GM18873 (cell line): ENCODE measurements around the gene GCK.

Experiments used
- ATAC-seq: cut with Tn5 transposase; IDR thresholded peaks from one replicate; pipeline ENCODE4 v1.9.1; 2021; ENCODE audit warnings: mild to moderate bottlenecking, moderate library complexity, moderate number of reproducible peaks; ENCODE audit not compliant: unreplicated experiment, low FRiP score

The GCK gene

DNA sequence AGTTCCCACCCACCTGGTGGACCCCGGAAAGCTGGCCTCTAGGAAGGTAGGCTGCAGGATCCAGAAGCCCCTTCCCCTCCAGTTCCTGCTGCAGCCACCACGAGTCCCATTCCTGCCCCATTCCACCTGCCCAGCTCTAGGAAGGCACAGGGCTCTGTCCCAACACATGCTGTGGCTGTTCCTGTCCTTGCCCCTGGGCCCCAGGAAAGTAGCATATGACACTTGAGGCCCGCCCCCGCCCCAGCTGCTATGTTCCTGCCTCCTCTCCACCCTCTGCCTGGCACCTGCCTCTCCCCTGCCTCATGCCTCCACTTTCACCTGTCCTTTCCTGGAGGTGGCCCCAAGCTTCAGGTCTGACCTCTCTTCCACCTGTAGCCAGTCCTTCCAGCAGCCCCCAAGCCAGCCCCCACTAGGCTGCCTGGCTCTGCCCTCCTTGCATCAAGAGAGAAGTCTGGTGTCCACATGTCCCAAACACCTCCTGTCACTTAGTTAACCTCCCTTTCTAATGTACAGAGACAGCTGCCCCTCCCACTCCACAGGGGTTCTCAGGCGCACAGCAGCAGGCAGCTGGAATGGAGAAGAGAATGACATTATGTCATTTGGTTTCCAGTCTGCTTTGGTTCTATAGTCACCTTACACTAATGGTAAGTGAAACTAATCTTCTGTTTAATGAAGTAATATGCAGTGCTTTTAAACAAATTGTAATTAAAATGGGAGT is 34.3 kb upstream of the GCK start:
- ATAC-seq = no peak

DNA sequence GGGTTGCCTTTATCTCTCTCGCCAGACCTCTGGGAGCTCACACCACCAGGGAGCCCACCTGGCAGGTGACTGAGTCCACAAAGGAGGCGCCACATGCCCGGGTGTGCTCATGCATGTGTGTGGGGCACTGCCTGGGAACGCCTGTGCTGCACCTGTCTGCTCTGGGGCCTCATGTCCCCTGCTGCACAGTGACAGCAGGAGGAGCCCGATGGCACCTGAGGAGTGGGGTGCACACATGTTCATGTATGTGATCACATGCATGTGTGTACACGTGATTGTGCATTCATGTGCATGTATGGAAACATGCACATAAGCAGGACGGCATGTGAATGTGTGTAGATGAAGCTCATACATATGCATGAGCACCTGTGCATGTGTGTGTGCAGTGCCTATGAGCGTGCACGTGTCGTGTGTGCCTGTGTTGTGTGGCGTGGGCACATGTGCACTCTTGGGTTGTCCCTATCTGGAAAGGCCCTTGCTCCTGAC is 33.6 kb upstream of the GCK start:
- ATAC-seq = no peak

DNA sequence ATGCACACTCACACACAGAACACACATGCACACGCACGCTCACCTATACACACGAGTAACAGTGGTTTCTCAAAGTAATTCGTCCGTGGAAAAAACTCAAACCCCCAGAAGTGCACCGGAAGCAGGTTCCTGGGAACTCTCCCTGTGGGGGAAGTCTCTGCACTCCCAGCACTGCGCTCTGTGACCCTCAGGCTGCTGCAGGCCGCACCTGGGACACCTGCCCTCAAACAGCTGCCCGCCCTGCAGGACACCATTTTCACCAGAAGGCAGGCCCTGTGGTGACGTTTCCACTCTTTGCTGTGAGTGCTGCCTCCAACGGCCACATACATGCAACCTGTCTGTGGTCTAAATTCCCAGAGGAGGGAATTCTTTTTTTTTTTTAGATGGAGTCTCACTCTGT is 32.8 kb upstream of the GCK start:
- ATAC-seq = no peak

DNA sequence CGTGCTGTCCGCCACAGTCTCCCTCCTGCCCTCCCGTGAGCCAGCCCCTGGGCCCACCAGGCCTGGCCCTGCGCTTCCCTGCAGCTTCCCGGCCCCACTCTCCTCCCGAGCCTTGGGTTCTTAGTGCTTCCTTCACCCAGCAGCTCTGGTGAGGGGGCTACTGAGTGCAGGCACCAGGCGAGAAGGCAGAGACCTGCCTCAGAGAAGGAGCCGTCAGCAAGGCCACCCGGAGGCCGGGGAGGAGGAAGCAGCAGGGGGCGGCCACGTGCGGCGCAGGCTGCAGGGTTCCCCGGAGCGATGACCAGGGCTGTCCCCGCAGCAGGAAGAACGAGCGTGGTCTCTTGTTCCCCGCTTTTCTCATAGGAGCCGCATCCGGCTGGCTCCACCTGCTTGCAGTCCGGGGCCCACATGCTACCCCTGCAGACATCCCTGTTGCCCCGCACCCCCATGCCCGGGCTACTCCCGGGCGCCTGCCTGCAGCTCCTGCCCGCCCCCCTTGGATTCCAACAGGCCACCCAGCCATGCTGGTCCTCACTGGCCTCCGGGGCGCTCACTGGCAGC is 32.1 kb upstream of the GCK start:
- ATAC-seq = no peak

DNA sequence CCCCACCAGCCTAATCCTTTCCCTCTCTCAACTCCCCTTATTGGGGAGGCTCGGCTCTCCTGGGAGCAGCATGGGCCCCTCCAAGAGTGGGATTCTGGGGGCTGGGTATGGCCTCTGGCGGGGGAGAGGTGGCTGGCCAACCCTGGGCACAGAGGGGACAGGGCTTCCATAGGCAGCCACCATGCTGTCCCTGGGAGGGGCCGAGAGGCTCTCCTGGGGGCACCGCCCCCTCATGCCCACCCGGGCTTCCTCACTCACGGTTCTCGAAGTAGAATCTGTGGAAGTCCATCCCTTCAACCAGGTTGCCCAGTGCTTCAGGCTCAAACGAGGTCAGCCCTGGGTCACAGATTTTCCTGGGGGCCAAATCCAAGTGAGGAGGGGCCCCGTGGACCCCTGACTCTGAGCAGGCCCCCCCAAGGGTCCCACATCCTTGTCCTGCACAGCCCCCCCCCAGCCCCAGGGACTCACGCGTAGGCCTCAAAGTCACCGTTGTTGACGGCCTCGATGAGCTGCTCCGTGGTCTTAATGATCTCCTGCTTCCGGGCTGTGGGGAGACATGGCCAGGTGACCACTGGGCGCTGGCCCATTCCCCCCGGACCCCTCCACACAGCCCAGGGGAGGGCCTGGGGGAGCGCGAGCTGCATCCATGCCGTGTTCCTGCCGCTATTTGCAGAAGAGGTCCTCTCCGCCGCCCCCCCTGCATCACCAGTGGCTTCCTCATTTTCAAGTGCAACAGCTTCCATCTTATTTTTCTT is 31.3 kb upstream of the GCK start:
- no peak for ATAC-seq

DNA sequence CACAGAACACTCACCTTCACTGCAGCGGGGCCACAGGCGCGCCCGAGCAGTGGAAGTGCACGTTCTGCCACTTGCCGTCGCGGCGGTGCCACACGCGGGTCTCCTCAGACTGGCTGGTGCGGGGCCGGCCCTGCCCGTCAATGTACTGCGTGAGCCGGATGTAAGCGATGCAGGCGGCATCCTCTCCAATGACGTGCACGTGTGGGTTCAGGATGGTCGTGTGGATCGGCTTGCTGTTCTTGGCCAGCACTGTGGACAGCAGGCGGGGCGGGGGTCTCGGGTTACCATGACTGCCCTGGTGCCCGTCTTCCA is 30.8 kb upstream of the GCK start:
- ATAC-seq = no peak

DNA sequence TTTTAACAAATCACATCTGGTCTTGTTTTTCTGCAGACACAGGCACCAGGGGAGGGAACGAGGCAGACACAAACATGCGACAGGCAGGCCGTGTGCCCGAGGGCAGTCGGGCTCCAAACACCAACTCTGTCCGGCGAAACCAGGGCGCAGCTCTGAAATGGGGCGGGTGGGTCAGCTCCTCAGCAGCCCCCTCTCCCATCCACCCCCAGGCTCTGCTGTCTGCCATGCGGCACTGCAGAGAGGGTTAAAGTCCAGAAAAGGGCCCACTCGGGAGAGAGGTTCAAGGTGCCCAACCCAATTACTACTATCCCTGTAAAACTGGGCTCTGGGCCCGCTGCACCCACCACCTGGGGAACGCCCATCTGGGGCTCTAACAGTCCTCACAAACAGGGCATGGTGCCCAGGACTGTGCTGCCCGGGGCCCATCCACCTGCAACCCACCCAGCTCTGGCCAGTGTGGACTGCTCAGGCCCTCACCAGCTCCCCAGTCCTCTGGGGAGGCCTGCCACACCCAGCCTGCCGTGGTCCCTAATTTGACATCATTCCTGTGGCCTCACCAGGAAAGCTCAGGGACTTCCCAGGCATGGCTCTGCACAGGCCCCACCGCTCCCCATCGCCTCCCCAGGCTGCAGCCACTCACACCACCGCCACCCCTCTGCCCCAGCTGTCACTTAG is 30.3 kb upstream of the GCK start:
- ATAC-seq = no peak

DNA sequence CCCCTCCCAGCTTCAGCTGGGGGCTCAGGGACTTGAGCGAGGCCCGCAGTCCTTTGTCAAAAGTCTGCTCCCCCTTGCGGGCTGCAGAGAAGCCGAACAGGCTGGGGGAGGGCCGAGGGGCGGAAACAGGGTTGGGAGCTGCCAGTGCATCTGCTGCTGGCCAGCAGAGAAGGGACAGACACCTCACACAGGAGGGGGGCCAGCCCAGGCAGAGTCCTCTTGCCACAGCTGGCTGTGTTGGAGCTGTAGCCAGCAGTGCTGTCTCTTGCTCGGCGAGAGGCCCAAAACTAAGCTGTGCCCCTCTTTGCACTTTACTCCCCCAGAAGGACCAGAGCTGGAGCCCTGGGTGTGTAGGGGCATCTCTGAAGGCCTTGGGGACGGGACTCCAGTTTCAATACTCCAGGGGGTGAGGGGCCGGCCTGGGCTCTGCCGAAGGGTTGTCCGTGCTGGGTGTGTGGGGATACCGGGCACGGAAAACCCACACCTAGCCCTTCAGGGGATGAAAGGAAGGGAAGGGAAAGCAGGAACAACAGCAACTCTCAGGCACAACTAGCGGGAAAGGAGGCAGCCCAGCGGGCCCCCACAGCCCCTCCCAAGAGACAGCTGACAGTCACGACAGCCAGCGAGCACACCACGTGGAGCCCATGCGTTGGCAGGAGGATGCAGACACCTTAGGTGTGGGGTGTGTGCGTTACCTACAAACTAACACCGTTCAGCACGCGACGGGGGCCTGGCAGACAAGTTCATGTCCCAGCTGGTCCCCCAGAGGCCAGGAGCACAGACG is 29.4 kb upstream of the GCK start:
- no peak for ATAC-seq

DNA sequence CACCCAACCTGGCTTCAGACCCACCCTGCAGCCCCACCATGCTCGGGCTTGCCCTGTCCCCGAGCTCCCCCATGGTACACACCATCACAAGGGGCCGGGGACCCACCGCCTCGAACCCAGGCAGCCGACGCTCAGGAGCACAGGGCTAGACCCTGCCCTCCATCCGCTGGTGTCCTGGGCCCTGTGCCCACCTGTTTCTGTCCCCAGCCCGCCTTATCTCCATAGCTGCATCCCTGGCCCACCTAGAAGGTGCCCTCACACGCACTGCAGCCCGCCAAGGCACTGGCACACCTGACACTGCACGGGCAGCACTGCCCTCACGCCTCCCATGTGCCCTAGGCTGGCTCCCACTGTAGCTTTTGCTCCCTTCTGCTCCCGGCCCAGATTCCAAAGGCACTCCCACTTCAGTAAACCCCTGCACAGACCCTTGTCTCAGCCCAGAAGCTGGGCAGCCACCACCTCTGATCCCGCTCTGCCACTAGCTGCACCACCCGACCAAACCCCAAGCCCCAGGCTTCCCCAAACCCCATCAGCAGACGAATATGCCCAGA is 28.7 kb upstream of the GCK start:
- ATAC-seq = no peak

DNA sequence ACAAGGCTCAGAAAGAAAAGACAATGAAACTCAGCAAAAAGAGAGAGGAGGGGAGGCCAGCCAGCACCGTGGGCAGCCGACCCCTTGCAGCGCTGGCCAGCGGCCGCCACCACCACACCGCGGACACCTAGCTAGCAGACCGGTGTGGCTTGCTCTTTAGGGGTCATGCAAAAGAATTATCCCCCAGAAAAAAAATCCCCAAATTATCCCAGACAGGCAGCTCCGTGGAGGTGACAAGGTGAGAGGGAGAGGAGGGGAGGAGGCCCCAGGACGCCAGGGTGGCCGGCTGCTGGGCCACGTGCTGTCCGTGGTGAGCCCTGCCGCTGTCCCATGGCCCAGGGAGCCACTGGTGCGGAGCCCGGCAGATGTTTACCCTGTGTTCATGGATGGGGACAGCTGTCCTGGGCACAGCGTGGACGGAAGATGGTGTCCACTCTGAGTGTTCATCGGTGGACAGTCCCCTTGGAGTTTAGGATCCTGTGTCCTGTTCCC is 28.0 kb upstream of the GCK start:
- ATAC-seq = no peak

DNA sequence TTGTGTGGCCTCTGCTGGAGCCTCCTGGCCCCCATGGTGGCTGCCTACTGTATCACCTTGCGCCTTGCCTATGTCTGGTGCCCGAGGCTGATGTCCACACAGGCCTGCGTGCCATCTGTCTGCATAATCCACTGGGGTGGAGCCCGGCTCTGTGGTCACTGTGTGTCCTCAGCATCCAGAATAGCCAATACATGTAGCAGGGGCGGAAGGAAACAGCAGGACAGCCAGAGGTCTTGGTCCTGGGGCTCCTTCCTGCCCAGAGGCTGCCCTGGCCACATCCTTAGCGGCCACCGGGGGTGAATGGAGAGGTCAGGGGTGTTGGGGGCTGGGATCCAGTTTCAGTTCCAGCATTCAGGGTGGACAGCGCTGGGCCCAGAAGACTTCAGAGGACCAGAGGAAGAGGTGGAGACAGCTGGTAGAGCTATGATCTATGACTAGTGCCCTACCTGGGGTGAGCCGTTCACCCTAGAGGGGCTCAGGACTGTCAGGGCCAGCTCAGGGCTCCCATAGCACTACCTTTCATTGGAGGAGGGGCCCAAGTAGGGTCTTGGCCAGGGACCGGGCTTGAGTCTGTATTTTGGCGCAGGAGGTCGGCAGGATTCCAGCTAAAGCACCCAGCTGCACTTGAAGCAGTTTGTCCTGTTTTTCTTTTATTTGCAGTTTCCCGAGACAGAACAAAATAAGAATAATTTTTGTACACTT is 27.4 kb upstream of the GCK start:
- no peak for ATAC-seq

DNA sequence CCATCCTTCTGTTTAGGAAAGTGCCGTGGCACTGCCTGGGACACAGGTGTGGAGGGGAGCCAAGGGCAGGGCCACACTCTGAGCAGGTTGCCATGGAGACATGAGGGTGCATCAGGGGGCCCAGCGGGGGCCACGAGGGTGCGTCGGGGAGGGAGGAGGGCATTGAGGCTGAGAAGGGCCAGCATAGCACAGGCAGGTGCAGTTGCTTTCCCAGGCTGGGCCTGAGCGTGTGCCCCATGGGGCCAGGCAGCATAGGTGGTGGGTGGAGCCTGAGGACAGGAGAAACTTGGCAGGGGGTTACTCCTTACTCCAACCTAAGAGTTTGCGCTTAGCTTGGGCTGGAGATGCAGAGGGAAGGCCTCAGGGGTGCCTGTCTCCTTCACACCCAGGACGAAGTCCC is 26.8 kb upstream of the GCK start:
- no peak for ATAC-seq

DNA sequence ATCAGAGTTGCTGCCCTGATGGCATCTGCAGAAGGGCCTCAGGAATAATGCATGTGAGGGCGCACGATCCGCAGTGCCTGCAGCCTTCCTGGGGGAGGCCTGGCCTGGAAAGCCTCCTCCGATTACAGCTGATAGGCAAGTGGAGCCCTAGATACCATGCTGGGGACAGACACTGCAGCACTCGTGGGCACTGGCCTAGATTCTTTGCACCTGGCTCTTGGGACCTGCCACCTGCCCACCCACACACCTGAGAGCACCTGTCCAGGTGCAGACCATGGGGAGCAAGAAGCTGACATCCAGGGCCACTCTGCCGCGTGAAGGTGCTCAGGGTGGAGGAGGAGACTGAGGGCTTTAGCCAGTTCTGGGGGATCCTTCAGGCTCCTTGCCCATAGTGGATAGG is 26.3 kb upstream of the GCK start:
- no peak for ATAC-seq

DNA sequence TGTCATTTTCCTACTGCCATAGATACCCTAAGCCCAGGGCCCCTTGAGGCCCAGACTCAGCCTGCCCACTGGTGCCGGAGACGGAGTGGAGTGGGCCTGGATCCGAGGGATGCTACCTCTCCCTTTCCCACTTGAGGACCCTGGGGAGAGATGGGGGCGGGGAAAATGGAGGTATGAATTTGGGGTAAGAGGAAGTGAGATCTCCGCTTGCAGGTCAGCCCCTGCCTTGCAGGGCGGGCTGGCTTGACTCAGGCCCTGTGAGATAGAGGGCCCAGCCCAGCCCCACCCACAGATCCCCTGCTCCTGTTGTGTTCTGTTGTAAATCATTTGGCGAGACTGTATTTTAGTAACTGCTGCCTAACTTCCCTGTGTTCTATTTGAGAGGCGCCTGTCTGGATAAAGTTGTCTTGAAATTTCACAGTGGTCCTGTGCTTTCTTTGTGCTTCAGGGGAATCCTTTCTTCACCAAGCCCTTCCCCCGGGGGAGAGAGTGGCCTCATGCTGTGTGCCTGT is 24.7 kb upstream of the GCK start:
- no peak for ATAC-seq

DNA sequence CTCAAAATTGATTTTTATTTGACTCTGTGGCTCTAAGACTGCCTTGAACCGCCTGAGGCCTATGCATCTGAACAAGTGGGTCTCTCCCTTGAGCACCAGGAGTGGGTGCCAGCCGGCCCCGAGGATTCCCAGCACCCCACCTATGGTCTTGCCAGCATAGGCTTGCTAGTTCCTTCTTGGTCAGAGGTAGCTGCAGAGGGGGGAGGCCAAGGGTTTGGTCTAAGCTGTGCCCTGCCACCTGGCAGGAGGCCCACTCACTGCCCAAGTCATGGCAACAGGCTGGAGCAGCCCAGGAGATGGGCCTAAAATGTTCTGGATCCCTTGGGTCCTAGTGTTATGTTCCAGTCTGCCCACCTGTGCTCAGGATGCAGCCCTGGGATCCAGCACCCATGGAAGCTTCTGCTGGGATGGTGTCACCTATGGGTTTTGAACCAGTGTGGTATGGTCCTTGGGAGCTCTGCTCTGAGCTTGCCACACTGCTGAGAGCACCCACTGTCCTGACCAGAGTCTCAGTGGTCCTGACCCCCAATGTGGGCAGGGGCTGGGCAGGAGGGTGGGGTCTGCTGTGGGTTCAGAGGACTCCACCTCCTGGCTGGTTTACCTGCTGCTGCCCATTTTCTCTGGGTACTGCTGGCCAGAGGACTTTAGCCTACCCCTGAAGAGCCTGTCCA is 24.1 kb upstream of the GCK start:
- ATAC-seq = no peak

DNA sequence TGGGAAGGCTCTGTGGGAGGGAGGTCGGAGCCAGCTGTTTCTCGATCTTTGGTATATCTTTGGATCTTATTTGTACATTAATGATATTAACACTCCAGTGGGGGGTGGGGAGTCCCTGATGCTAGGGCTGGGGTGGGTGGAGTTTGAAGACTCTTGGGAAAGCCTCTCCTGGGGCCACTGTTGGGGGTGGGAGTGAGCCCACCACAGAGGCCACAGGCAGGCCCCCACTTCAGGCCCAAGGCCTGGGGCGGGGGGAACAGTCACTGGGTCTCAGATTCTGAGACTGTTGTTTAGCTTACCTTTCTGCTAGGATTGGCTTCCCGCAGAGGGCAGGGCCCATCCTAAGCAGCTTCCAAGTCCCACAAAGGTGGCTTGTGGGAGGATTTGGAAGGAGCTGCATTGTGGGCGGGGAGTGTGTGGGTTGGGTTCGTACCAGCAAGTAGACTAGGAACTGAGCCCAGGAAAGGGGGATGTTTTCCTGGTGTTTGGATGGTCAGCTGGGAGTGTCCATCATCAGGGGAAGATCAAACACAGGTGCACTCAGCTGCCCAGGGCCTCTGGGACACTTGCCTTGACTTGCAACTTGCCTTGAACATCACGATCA is 23.4 kb upstream of the GCK start:
- no peak for ATAC-seq

DNA sequence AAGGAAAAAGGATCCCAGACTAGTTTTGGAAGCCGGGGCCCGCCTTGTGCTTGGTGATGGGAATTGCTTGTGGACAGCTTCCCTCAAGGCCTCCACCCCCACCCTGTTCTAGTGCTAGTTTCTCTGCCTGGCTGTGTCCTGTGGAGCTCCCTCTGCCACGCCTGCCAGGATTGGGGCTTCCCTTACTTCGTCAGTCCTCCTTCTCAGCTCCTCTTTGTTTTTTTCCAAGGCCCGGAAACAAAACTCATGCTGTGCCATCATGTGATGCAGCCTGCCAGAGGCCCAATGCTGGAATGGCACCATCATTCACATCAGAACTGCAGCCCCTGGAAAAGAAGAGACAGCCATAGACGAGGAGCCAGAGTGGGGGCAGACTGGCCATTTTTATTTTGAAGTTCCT is 22.8 kb upstream of the GCK start:
- ATAC-seq = no peak

DNA sequence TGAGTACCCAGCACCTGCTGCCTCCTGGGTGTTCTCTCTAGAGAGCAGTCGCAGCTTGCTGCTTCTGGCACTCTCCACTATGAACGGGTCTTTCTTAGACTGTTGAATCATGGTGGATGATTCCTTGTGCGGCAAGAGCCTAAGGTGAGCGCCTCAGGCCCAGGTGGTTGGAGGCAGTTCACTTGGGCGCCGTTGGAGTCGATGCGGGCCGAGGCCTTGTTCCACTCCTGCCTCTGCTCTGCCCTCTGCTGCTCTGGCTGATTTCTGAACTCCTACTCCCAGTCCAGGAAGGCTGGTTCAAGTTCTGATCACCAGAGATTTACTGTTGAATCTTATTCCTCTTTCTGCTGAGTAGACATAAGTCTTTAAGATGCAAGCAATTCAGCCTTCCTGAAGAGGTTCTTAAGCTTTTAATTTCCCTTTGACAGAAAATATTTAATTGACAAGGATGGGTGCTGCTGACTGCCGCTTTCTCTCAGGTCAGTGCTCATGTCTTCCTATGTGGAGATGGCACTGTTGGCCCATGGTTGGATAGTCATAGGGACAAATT is 22.0 kb upstream of the GCK start:
- no peak for ATAC-seq
